Astrocyte (in vitro differentiated cells and primary cell): ENCODE measurements around the gene CELF5.

Experiments used
- EZH2 ChIP-seq: IDR thresholded peaks from 2 replicates; pipeline ENCODE4 v1.6.1; 2012; ENCODE audit warnings: mild to moderate bottlenecking, low read length, inconsistent platforms; ENCODE audit not compliant: insufficient read depth
- TF ChIP-seq, protein P1 (sequence below): IDR thresholded peaks from 2 replicates; pipeline ENCODE4 v1.5.1; 2011; ENCODE audit warnings: low read depth, mild to moderate bottlenecking, inconsistent platforms, low read length, moderate library complexity; ENCODE audit not compliant: insufficient read depth

DNA sequence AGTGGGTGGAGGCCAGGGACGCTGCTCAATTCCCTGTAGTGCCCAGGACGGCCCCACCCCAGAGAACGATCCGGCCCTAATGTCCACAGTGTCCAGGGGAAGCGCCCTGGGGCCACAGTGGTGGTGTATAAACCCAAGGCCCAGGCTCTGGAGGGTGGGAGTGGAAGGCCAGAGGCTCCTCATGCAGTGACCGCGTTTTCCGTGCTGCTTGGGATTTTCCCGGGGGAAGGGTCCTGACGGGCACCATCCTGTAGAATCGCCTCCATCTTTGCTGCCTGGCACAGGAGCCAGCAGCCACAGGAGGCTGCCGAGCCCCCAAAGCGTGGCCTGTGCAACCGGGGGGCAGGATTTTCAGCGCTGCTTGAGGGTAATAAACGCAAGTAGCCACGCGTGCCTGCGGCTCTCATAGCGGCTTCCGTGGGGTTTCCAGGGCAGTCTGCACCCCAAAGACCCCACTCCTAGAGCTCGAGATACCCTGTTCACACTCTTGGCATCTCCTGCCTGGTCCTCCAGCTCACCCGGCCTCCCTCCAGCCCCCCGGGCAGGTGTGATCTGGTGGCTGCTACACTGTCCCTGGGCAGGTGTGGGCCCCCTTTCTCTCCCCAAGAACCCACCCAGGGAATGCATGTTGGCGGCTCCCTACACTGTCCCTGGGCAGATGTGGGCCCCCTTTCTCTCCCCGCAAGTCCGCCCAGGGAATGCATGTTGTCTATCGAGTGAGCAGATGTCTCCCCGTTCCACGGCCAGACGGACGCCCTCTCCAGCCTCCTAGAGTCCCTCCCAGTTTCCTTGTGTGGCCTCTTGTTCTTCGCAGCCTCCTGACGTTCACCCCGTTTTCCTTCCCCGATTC, 36.6 kb upstream of the CELF5 start:
- TF ChIP-seq, protein P1, sequence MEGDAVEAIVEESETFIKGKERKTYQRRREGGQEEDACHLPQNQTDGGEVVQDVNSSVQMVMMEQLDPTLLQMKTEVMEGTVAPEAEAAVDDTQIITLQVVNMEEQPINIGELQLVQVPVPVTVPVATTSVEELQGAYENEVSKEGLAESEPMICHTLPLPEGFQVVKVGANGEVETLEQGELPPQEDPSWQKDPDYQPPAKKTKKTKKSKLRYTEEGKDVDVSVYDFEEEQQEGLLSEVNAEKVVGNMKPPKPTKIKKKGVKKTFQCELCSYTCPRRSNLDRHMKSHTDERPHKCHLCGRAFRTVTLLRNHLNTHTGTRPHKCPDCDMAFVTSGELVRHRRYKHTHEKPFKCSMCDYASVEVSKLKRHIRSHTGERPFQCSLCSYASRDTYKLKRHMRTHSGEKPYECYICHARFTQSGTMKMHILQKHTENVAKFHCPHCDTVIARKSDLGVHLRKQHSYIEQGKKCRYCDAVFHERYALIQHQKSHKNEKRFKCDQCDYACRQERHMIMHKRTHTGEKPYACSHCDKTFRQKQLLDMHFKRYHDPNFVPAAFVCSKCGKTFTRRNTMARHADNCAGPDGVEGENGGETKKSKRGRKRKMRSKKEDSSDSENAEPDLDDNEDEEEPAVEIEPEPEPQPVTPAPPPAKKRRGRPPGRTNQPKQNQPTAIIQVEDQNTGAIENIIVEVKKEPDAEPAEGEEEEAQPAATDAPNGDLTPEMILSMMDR: no peak
- no peak for TF ChIP-seq EZH2
